GM19351 (cell line): Measurements from ENCODE around the gene RNF213.

Experiments used
- ATAC-seq: cut with Tn5 transposase; IDR thresholded peaks from one replicate; pipeline ENCODE4 v1.9.1; 2021; ENCODE audit warnings: mild to moderate bottlenecking, moderate library complexity; ENCODE audit not compliant: unreplicated experiment

The RNF213 gene

GRCh38 chr17:80346498-80347275, 86.0 kb downstream of the RNF213 start:
- ATAC-seq: no peak

- ATAC-seq: no peak
Measured at GRCh38 chr17:80347536-80347935, 86.9 kb downstream of the RNF213 start.

- ATAC-seq: no peak
Measured at GRCh38 chr17:80347948-80348351, 87.3 kb downstream of the RNF213 start.

- ATAC-seq: no peak
Measured at GRCh38 chr17:80348551-80349150, 88.0 kb downstream of the RNF213 start.

- ATAC-seq: no peak
Measured at GRCh38 chr17:80349151-80349651, 88.5 kb downstream of the RNF213 start.

GRCh38 chr17:80349751-80350150, 89.1 kb downstream of the RNF213 start:
- no peak for ATAC-seq

- ATAC-seq: no peak
Measured at GRCh38 chr17:80352216-80352895, 91.7 kb downstream of the RNF213 start.

GRCh38 chr17:80352991-80353665, 92.5 kb downstream of the RNF213 start:
- no peak for ATAC-seq

- ATAC-seq: no peak
Measured at GRCh38 chr17:80353718-80354275, 93.1 kb downstream of the RNF213 start.

GRCh38 chr17:80354336-80354735, 93.7 kb downstream of the RNF213 start:
- no peak for ATAC-seq

GRCh38 chr17:80356231-80356856, 95.7 kb downstream of the RNF213 start:
- no peak for ATAC-seq

- no peak for ATAC-seq
Measured at GRCh38 chr17:80358131-80358530, 97.5 kb downstream of the RNF213 start.

- ATAC-seq: no peak
Measured at GRCh38 chr17:80358861-80359260, 98.2 kb downstream of the RNF213 start.

GRCh38 chr17:80359422-80360110, 98.9 kb downstream of the RNF213 start:
- ATAC-seq: no peak

- ATAC-seq: no peak
Measured at GRCh38 chr17:80360396-80360795, 99.7 kb downstream of the RNF213 start.

- no peak for ATAC-seq
Measured at GRCh38 chr17:80361495-80362220, 101.0 kb downstream of the RNF213 start.

- no peak for ATAC-seq
Measured at GRCh38 chr17:80362428-80363119, 101.9 kb downstream of the RNF213 start.

GRCh38 chr17:80363120-80363515, 102.5 kb downstream of the RNF213 start:
- no peak for ATAC-seq
